ENCODE measurements around the gene CCL17. TPM values are rescaled to one million over a fixed set of nuclear protein-coding genes. Genes with fewer than 3 reads are reported as not detected.

Gene CCL17
- total and polyA plus RNA-seq, 9 of the 15 experiments (the other 6 are each of a cell fraction or from before 2014, with no cell fraction given), result not detected

DNA sequence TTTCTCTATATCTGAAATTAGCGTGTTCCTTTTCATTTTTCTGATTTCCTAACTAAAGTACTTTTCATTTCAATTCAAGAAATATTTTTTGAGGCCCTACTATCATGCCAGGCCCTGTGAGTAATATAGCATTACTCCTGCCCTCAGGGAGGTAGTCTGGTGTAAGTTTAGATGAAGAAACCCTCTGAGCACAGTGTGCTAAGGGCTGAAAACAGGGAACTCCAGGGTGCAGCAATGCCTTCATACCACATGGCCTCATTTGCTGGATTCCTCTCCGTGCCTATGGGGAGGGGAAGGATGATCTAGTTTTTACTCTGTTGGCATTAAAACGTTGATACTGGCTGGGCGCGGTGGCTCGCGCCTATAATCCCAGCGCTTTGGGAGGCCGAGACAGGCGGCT, 47.5 kb downstream of the CCL17 start:
- no peaks in the 10 kb centered on the region for H3K9me3 ChIP-seq (replicated peaks; ENCODE audit: control insufficient read depth, insufficient read depth, low read depth, low read length)
- FAIRE-seq (no peak), DNase-seq (ENCODE audit: extremely low read depth in 1 of 4, low spot score in 3 of 4) (no peak), ATAC-seq (no peak)
- H3K9ac ChIP-seq (ENCODE audit: insufficient read depth in 1 of 2, low read depth in 2 of 2, low read length in 2 of 2), result no peak overlapping the region
- BruUV-seq (replicated peaks), result no TSS peak
- no peak overlapping the region for H3K4me3 ChIP-seq
- peaks cover 69% of the 10 kb centered on the region for H3K36me3 ChIP-seq (ENCODE audit: control insufficient read depth, insufficient read depth, low read length)
- 97% methylated on average over 7 of the region's 10 CpGs for WGBS (ENCODE audit: insufficient coverage, low coverage, missing lambda C conversion rate)
- H2AFZ ChIP-seq (ENCODE audit: low read depth, low read length), result no peak overlapping the region
- no peak overlapping the region for H3K4me2 ChIP-seq (ENCODE audit: insufficient read depth, low read length)
- H3K4me1 ChIP-seq (replicated peaks in 1 of 2; ENCODE audit: control insufficient read depth in 2 of 2, insufficient read depth in 2 of 2, low read length in 2 of 2), result peaks cover 8 to 12% of the 10 kb centered on the region in 2 experiments; a peak in 3 of 5 replicates
- H4K20me1 ChIP-seq (replicated peaks; ENCODE audit: control insufficient read depth, insufficient read depth, low read length), result no peaks in the 10 kb centered on the region
- H3K27ac ChIP-seq (ENCODE audit: extremely low read depth, low read depth, low read length), result no peak overlapping the region
- in situ Hi-C loops (cut with MboI) (no loop called here), intact Hi-C loops (cut with micrococcal nuclease) (no loop called here)
- ChIA-PET CTCF (ENCODE audit: low intra/inter-chr PET ratio) (no interaction called here), POLR2A (no interaction called here)
- H3K9me1 ChIP-seq (ENCODE audit: control insufficient read depth, insufficient read depth, low read length), result no peaks in the 10 kb centered on the region
- H3K79me2 ChIP-seq (ENCODE audit: control insufficient read depth, insufficient read depth, low read length), result peaks cover 29% of the 10 kb centered on the region
- H3K27me3 ChIP-seq (ENCODE audit: control insufficient read depth in 2 of 2, insufficient read depth in 2 of 2, low read length in 2 of 2), result no peaks in the 10 kb centered on the region
- TF ChIP-seq SMARCB1 (IDR thresholded peaks at IDR 0.05; ENCODE audit: insufficient read length, low read depth), result no peak
- TF ChIP-seq, protein P1, sequence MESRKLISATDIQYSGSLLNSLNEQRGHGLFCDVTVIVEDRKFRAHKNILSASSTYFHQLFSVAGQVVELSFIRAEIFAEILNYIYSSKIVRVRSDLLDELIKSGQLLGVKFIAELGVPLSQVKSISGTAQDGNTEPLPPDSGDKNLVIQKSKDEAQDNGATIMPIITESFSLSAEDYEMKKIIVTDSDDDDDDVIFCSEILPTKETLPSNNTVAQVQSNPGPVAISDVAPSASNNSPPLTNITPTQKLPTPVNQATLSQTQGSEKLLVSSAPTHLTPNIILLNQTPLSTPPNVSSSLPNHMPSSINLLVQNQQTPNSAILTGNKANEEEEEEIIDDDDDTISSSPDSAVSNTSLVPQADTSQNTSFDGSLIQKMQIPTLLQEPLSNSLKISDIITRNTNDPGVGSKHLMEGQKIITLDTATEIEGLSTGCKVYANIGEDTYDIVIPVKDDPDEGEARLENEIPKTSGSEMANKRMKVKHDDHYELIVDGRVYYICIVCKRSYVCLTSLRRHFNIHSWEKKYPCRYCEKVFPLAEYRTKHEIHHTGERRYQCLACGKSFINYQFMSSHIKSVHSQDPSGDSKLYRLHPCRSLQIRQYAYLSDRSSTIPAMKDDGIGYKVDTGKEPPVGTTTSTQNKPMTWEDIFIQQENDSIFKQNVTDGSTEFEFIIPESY (CRISPR knock-in tag; IDR thresholded peaks at IDR 0.05), result no peak
- no peak for TF ChIP-seq TRIM28 (IDR thresholded peaks at IDR 0.05)
- TF ChIP-seq, protein P2, sequence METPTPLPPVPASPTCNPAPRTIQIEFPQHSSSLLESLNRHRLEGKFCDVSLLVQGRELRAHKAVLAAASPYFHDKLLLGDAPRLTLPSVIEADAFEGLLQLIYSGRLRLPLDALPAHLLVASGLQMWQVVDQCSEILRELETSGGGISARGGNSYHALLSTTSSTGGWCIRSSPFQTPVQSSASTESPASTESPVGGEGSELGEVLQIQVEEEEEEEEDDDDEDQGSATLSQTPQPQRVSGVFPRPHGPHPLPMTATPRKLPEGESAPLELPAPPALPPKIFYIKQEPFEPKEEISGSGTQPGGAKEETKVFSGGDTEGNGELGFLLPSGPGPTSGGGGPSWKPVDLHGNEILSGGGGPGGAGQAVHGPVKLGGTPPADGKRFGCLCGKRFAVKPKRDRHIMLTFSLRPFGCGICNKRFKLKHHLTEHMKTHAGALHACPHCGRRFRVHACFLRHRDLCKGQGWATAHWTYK (CRISPR knock-in tag; IDR thresholded peaks at IDR 0.05), result no peak
- TF ChIP-seq MTA3 (IDR thresholded peaks at IDR 0.05; ENCODE audit: borderline replicate concordance), result no peak
- TF ChIP-seq, protein P3, sequence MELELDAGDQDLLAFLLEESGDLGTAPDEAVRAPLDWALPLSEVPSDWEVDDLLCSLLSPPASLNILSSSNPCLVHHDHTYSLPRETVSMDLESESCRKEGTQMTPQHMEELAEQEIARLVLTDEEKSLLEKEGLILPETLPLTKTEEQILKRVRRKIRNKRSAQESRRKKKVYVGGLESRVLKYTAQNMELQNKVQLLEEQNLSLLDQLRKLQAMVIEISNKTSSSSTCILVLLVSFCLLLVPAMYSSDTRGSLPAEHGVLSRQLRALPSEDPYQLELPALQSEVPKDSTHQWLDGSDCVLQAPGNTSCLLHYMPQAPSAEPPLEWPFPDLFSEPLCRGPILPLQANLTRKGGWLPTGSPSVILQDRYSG (tag; conservative IDR thresholded peaks at IDR 0.05; ENCODE audit: low read depth), result no peak
- no peak for TF ChIP-seq BCL6 (CRISPR knock-in tag; IDR thresholded peaks at IDR 0.05)
- TF ChIP-seq KLF10 (CRISPR knock-in tag; IDR thresholded peaks at IDR 0.05), result no peak
- TF ChIP-seq ZNF408 (CRISPR knock-in tag; IDR thresholded peaks at IDR 0.05; ENCODE audit: low read depth), result no peak
- TF ChIP-seq MAFK (IDR thresholded peaks at IDR 0.05; ENCODE audit: low read length), result no peak
- no peak for TF ChIP-seq RBBP5 (IDR thresholded peaks at IDR 0.05; ENCODE audit: borderline replicate concordance, insufficient read depth, low read length, poor library complexity, severe bottlenecking)
- TF ChIP-seq NELFE (IDR thresholded peaks at IDR 0.05; ENCODE audit: insufficient read depth, insufficient read length), result no peak
